ENCODE results near the gene EIF2B1. TPM values are rescaled to one million over a fixed set of nuclear protein-coding genes. Genes with fewer than 3 reads are reported as not detected.

The EIF2B1 gene
- total and polyA plus RNA-seq, 9 of the 15 experiments (the other 6 are each of a cell fraction or from before 2014, with no cell fraction given): 35.7 to 195 (median 67.8) TPM

GRCh38 chr12:123571343-123571813 is 62.1 kb downstream of the EIF2B1 start (continued):
- TF ChIP-seq CHAMP1 (IDR thresholded peaks at IDR 0.05): no peak
- TF ChIP-seq SRF (CRISPR knock-in tag; IDR thresholded peaks at IDR 0.05): no peak
- TF ChIP-seq CXXC5 (CRISPR knock-in tag; IDR thresholded peaks at IDR 0.05): 0 out of 2 replicates have a peak, but pooled peaks have one; percentile 39
- no peak for TF ChIP-seq CHD7 (IDR thresholded peaks at IDR 0.05; ENCODE audit: low read depth, low read length)
- 0 out of 2 replicates have a peak, but pooled peaks have one; percentile 24 for TF ChIP-seq SMAD4 (CRISPR knock-in tag; conservative IDR thresholded peaks at IDR 0.05)
- no peak for TF ChIP-seq FOXJ2 (tag; IDR thresholded peaks at IDR 0.05)
- TF ChIP-seq CBFA2T2 (conservative IDR thresholded peaks at IDR 0.05): peak; percentile 35
- TF ChIP-seq ZBED1 (IDR thresholded peaks at IDR 0.05): no peak
- TF ChIP-seq, protein P1, sequence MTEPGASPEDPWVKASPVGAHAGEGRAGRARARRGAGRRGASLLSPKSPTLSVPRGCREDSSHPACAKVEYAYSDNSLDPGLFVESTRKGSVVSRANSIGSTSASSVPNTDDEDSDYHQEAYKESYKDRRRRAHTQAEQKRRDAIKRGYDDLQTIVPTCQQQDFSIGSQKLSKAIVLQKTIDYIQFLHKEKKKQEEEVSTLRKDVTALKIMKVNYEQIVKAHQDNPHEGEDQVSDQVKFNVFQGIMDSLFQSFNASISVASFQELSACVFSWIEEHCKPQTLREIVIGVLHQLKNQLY (CRISPR knock-in tag; conservative IDR thresholded peaks at IDR 0.05): no peak
- TF ChIP-seq NR2C1 (IDR thresholded peaks at IDR 0.05): 0 out of 2 replicates have a peak, but pooled peaks have one; percentile 37
- no peak for TF ChIP-seq NR2C1 (tag; IDR thresholded peaks at IDR 0.05)
- TF ChIP-seq SIX5 (IDR thresholded peaks at IDR 0.05; ENCODE audit: borderline replicate concordance in 1 of 2, insufficient read depth in 1 of 2, low read depth in 1 of 2, low read length in 2 of 2): peak; percentile 76 to 77
- peak; percentile 50 for TF ChIP-seq CREM (IDR thresholded peaks at IDR 0.05; ENCODE audit: low read depth)
- 0 out of 2 replicates have a peak, but pooled peaks have one; percentile 11 for TF ChIP-seq NFE2 (IDR thresholded peaks at IDR 0.05; ENCODE audit: low read depth)
- no peak for TF ChIP-seq ZNF217 (CRISPR knock-in tag; IDR thresholded peaks at IDR 0.05)
